ENCODE measurements around the gene SMIM24. TPM values are rescaled to one million over a fixed set of nuclear protein-coding genes. Genes with fewer than 3 reads are reported as not detected.

SMIM24 gene
- total and polyA plus RNA-seq, 10 of the 15 experiments (the other 5 are each of a cell fraction or from before 2014, with no cell fraction given) = 0.14 to 0.44 (median 0.23) TPM; not detected in 4

DNA sequence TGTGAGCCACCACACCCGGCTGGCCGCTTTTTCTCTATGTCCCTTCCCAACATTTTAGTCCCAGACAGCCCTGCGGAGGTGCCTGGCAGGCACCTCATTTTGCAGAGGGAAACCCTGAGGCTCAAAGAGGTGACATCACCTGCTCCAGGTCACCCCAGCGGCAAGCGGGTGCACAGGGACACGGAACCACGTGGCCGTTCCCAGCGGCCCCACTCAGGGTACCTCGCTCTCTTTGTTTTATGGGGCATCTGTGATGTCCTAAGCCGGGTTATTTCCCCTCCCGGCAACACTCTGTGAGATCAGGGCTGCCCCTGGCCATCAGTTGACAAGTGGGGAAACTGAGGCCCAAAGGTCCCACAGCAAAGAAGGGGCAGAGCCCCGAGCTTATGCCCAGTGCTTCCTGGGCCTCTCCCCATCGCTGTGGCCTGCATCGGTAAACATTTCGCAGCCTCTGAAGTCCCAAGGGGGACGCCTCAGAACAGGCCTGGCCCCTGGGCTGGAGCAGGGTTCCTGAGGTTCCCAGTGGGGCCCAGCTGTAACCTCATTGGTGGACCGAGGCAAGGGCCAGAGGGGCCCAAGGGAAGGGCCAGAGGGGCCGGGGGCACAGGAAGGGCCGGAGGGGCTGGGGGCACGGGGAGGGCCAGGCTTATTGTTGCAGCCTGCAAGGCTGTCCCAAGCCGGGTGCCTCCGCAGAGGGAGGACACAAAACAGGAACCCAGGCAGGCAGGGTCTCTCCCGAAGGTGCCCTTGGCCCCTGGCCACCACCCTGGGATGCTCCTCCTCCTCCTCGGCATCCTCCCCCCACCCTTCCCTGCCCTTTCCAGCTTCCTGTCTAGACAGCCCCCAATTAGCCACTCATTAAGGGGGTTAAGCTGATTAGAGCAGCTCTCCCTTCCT, 39.0 kb downstream of the SMIM24 start:
- ChIA-PET POLR2A (no interaction called here), RAD21 (ENCODE audit: unreplicated experiment) (interaction anchor here (2.6 kb wide), 1 partner anchor 12 kb away, joined by 9 read pairs; no protein-coding TSS in a partner anchor), CTCF (interaction anchor here (1.0 kb wide), 1 partner anchor 12 kb away, joined by 3 read pairs; no protein-coding TSS in a partner anchor), SMC1A (ENCODE audit: uncharacterized antibody, unreplicated experiment) (interaction anchor here (1.0 kb wide), 1 partner anchor 10 kb away, joined by 4 read pairs; no protein-coding TSS in a partner anchor)
- no peaks in the 10 kb centered on the region for H3K79me2 ChIP-seq (ENCODE audit: control insufficient read depth, insufficient read depth, low read length)
- FAIRE-seq (no peak), DNase-seq (ENCODE audit: low read depth, low spot score) (no peak), ATAC-seq (no peak)
- peaks cover 16 to 22% of the 10 kb centered on the region in 2 experiments; a peak in 3 of 4 replicates for H3K36me3 ChIP-seq (ENCODE audit: control insufficient read depth in 2 of 2, insufficient read depth in 2 of 2, low read length in 1 of 2)
- 70% methylated on average over 25 of the region's 25 CpGs for WGBS (ENCODE audit: insufficient coverage, insufficient replicate concordance, low lambda C conversion rate, missing lambda C conversion rate)
- in situ Hi-C loops (cut with MboI) (no loop called here), intact Hi-C loops (cut with micrococcal nuclease; ENCODE audit: unreplicated experiment) (loop anchor here (5.0 kb wide), 1 partner anchor 114 kb away; no protein-coding TSS in a partner anchor)
- TF ChIP-seq CHD2 (IDR thresholded peaks at IDR 0.05; ENCODE audit: borderline replicate concordance, low read depth, low read length) (no peak), SMAD1 (IDR thresholded peaks at IDR 0.05; ENCODE audit: low read depth, partially characterized antibody) (no peak), ZNF24 (IDR thresholded peaks at IDR 0.05) (no peak), CEBPB (IDR thresholded peaks at IDR 0.05; ENCODE audit: borderline replicate concordance in 1 of 2, low read depth in 2 of 2, low read length in 2 of 2) (no peak), SIX5 (IDR thresholded peaks at IDR 0.05; ENCODE audit: low read depth, low read length, severe bottlenecking) (no peak), RELA (IDR thresholded peaks at IDR 0.05; ENCODE audit: borderline replicate concordance, partially characterized antibody) (no peak), ZNF592 (IDR thresholded peaks at IDR 0.05) (no peak), SP1 (IDR thresholded peaks at IDR 0.05; ENCODE audit: low read depth, low read length) (no peak), BMI1 (IDR thresholded peaks at IDR 0.05; ENCODE audit: borderline replicate concordance) (no peak), MLLT1 (IDR thresholded peaks at IDR 0.05) (no peak), ZNF207 (IDR thresholded peaks at IDR 0.05; ENCODE audit: borderline replicate concordance) (no peak), CEBPZ (IDR thresholded peaks at IDR 0.05; ENCODE audit: low read depth, low read length) (no peak), ZSCAN29 (IDR thresholded peaks at IDR 0.05) (no peak), NR2F1 (conservative IDR thresholded peaks at IDR 0.05) (no peak)
- no peaks in the 10 kb centered on the region for H3K27me3 ChIP-seq (replicated peaks in 1 of 2; ENCODE audit: control insufficient read depth in 2 of 2, insufficient read depth in 2 of 2, low read length in 1 of 2)
- no peaks in the 10 kb centered on the region for H4K20me1 ChIP-seq (ENCODE audit: control insufficient read depth, insufficient read depth)
- no peak overlapping the region for H3K9ac ChIP-seq (ENCODE audit: control insufficient read depth, insufficient read depth, low read length)
- H3K27ac ChIP-seq (ENCODE audit: control insufficient read depth, insufficient read depth) = no peak overlapping the region
- H3K4me3 ChIP-seq = no peak overlapping the region
- no peaks in the 10 kb centered on the region for H3K9me3 ChIP-seq (replicated peaks; ENCODE audit: control insufficient read depth, insufficient read depth, low read length)
- no peak overlapping the region for H3K4me2 ChIP-seq (ENCODE audit: control insufficient read depth, insufficient read depth)
- no TSS peak for BruUV-seq (replicated peaks)
- H2AFZ ChIP-seq (ENCODE audit: control insufficient read depth, low read depth, low read length) = no peak overlapping the region
- no peaks in the 10 kb centered on the region for H3K4me1 ChIP-seq (ENCODE audit: control insufficient read depth, insufficient read depth, low read length)
